ENCODE measurements around the gene RPTOR. TPM values are rescaled to one million over a fixed set of nuclear protein-coding genes. Genes with fewer than 3 reads are reported as not detected.
"Not testable (repeated sequence)": the region's sequence is repeated elsewhere in the genome, so short reads cannot be mapped to it uniquely, and the experiment has no call there.

RPTOR gene
- polyA plus RNA-seq, 1 donor (not counting 4 experiments of a cell fraction or from before 2014, with no cell fraction given) = 4.0 TPM

GRCh38 chr17:80796430-80796861 is 251.8 kb downstream of the RPTOR start:
- Histone ChIP-seq H3K9ac (ENCODE audit: control insufficient read depth, extremely low read depth, insufficient read depth, low read length) (no peak overlapping the region), H3K9me3 (ENCODE audit: control insufficient read depth, low read depth, low read length) (no peaks in the 10 kb centered on the region), H3K36me3 (ENCODE audit: control insufficient read depth in 2 of 2, extremely low read depth in 1 of 2, insufficient read depth in 2 of 2, low read length in 2 of 2) (peaks cover 3 to 11% of the 10 kb centered on the region in 2 experiments), H2AFZ (ENCODE audit: control insufficient read depth, low read length) (no peak overlapping the region), H3K27me3 (ENCODE audit: control insufficient read depth, extremely low read depth, insufficient read depth, low read length) (no peaks in the 10 kb centered on the region), H3K4me3 (ENCODE audit: control insufficient read depth in 2 of 3, extremely low read depth in 1 of 3, insufficient read depth in 2 of 3, low read depth in 1 of 3, low read length in 3 of 3) (no peak overlapping the region), H3K27ac (ENCODE audit: control insufficient read depth, insufficient read depth, low read length) (no peak overlapping the region), H3K4me1 (ENCODE audit: control insufficient read depth, extremely low read depth, insufficient read depth, low read length) (peaks cover 18% of the 10 kb centered on the region), H3K4me2 (ENCODE audit: control insufficient read depth, extremely low read depth, insufficient read depth, low read depth, low read length) (no peak overlapping the region), H3K9me1 (ENCODE audit: control insufficient read depth, extremely low read depth, insufficient read depth, low read length) (no peaks in the 10 kb centered on the region), H4K20me1 (ENCODE audit: control insufficient read depth, extremely low read depth, insufficient read depth, low read length) (no peaks in the 10 kb centered on the region), H3K79me2 (ENCODE audit: control insufficient read depth, insufficient read depth, low read length) (no peaks in the 10 kb centered on the region)
- TF ChIP-seq EZH2 (IDR thresholded peaks at IDR 0.05; ENCODE audit: low read length) = no peak
- TF ChIP-seq CTCF (optimal IDR thresholded peaks at IDR 0.05 in 1 of 3, IDR thresholded peaks at IDR 0.05 in 1 of 3, conservative IDR thresholded peaks at IDR 0.05 in 1 of 3; ENCODE audit: extremely low read depth in 1 of 3, insufficient read depth in 2 of 3, low read length in 3 of 3) = no peak
- dilution Hi-C loops (cut with MboI; ENCODE audit: extremely low pct_ligation_motif_present, low sequenced_read_pairs) = no loop called here
- DNase-seq (ENCODE audit: low read depth, low spot score) (no peak), FAIRE-seq (no peak)

GRCh38 chr17:80797222-80797621 is 252.6 kb downstream of the RPTOR start:
- Histone ChIP-seq H3K36me3 (ENCODE audit: control insufficient read depth in 2 of 2, extremely low read depth in 1 of 2, insufficient read depth in 2 of 2, low read length in 2 of 2) (peaks cover 3 to 11% of the 10 kb centered on the region in 2 experiments), H3K4me1 (ENCODE audit: control insufficient read depth, extremely low read depth, insufficient read depth, low read length) (peaks cover 10% of the 10 kb centered on the region)
- H2AFZ ChIP-seq (ENCODE audit: control insufficient read depth, low read length); FAIRE-seq; DNase-seq (ENCODE audit: low read depth, low spot score); H3K27ac ChIP-seq (ENCODE audit: control insufficient read depth, insufficient read depth, low read length); H3K4me2 ChIP-seq (ENCODE audit: control insufficient read depth, extremely low read depth, insufficient read depth, low read depth, low read length); dilution Hi-C loops (cut with MboI; ENCODE audit: extremely low pct_ligation_motif_present, low sequenced_read_pairs); H3K9ac ChIP-seq (ENCODE audit: control insufficient read depth, extremely low read depth, insufficient read depth, low read length); H3K79me2 ChIP-seq (ENCODE audit: control insufficient read depth, insufficient read depth, low read length); H3K4me3 ChIP-seq (ENCODE audit: control insufficient read depth in 2 of 3, extremely low read depth in 1 of 3, insufficient read depth in 2 of 3, low read depth in 1 of 3, low read length in 3 of 3); H4K20me1 ChIP-seq (ENCODE audit: control insufficient read depth, extremely low read depth, insufficient read depth, low read length); H3K9me3 ChIP-seq (ENCODE audit: control insufficient read depth, low read depth, low read length); H3K27me3 ChIP-seq (ENCODE audit: control insufficient read depth, extremely low read depth, insufficient read depth, low read length); H3K9me1 ChIP-seq (ENCODE audit: control insufficient read depth, extremely low read depth, insufficient read depth, low read length): not testable (repeated sequence)

Data from keratinocyte (primary cell).